CD14-positive monocyte (primary cell): Measurements from ENCODE around the gene LGALS3. TPM values are rescaled to one million over a fixed set of nuclear protein-coding genes. Genes with fewer than 3 reads are reported as not detected.
A peak's percentile ranks its signal among the peaks of the same experiment; 100 is the strongest.

ENCODE experiments used
- DNase-seq, 3 donors: peaks; one replicate each; pipeline ENCODE4 v3.0.0-alpha.2; 2011 to 2022
- H2AFZ ChIP-seq: 2 replicates; pipeline ENCODE4 v1.6.0; 2012; ENCODE audit warnings: mild to moderate bottlenecking, low read depth, low read length, inconsistent platforms; ENCODE audit not compliant: insufficient read depth, poor library complexity, severe bottlenecking
- H3K27ac ChIP-seq, 2 donors: 1 replicate in 1 of 2; 2 replicates in 1 of 2; pipeline ENCODE4 v1.5.1; 2012 to 2013; ENCODE audit warnings: low read length in 2 of 2, control low read depth in 1 of 2, inconsistent platforms in 1 of 2, low read depth in 1 of 2, mild to moderate bottlenecking in 1 of 2
- H3K27me3 ChIP-seq, 2 donors: one replicate each; pipeline versions ENCODE4 v1.6.0 to v1.6.1; 2011 to 2013; ENCODE audit warnings: low read length in 2 of 2; ENCODE audit not compliant: control insufficient read depth in 2 of 2, insufficient read depth in 2 of 2
- H3K36me3 ChIP-seq, 2 donors: replicated peaks in 1 of 2; 1 replicate in 1 of 2; 2 replicates in 1 of 2; pipeline versions ENCODE4 v1.5.1 to v1.6.1; 2012 to 2013; ENCODE audit warnings: low read length in 2 of 2, control low read depth in 1 of 2, inconsistent platforms in 1 of 2, mild to moderate bottlenecking in 1 of 2; ENCODE audit not compliant: insufficient read depth in 2 of 2, control insufficient read depth in 1 of 2
- H3K4me1 ChIP-seq, 2 donors: 1 replicate in 1 of 2; 2 replicates in 1 of 2; pipeline versions ENCODE4 v1.5.1 to v1.6.1; 2012 to 2013; ENCODE audit warnings: low read length in 2 of 2, control low read depth in 1 of 2, inconsistent platforms in 1 of 2, mild to moderate bottlenecking in 1 of 2, moderate library complexity in 1 of 2; ENCODE audit not compliant: insufficient read depth in 2 of 2, control insufficient read depth in 1 of 2
- H3K4me2 ChIP-seq: replicated peaks from 2 replicates; pipeline ENCODE3; 2012; ENCODE audit warnings: low read length, moderate library complexity, mild to moderate bottlenecking; ENCODE audit not compliant: poor library complexity, severe bottlenecking; ENCODE audit errors: extremely low read depth
- H3K4me3 ChIP-seq, 3 experiments: fragments of 200-600 bp in 1 of 3; sonication (generic) in 1 of 3; replicated peaks in 1 of 3; 1 replicate in 2 of 3; 2 replicates in 1 of 3; pipeline ENCODE4 v1.5.1; 2011 to 2013; ENCODE audit warnings: low read length in 3 of 3, mild to moderate bottlenecking in 3 of 3, control low read depth in 2 of 3, low read depth in 2 of 3, inconsistent platforms in 1 of 3, moderate library complexity in 1 of 3
- H3K79me2 ChIP-seq: 2 replicates; pipeline ENCODE4 v1.6.0; 2012; ENCODE audit warnings: mild to moderate bottlenecking, control low read depth, inconsistent platforms, low read length, moderate library complexity; ENCODE audit not compliant: insufficient read depth
- H3K9ac ChIP-seq: 2 replicates; pipeline ENCODE4 v1.6.0; 2017; ENCODE audit warnings: low read length, mild to moderate bottlenecking; ENCODE audit not compliant: insufficient read depth, poor library complexity, severe bottlenecking
- H3K9me3 ChIP-seq, 2 donors: replicated peaks in 1 of 2; 1 replicate in 1 of 2; 2 replicates in 1 of 2; pipeline versions ENCODE4 v1.5.1 to v1.6.1; 2012 to 2013; ENCODE audit warnings: low read length in 2 of 2, control low read depth in 1 of 2; ENCODE audit not compliant: control insufficient read depth in 1 of 2, insufficient read depth in 1 of 2
- H4K20me1 ChIP-seq: 2 replicates; pipeline ENCODE4 v1.6.0; 2012; ENCODE audit warnings: mild to moderate bottlenecking, low read length, control low read depth, moderate library complexity; ENCODE audit not compliant: insufficient read depth
- H3K27ac Mint-ChIP-seq, 7 donors: one replicate each; pipeline ENCODE4 v1.8.0; 2020; ENCODE audit warnings: mild to moderate bottlenecking in 7 of 7, mixed read lengths in 7 of 7, moderate library complexity in 6 of 7, inconsistent platforms in 2 of 7
- H3K27me3 Mint-ChIP-seq, 3 donors: one replicate each; pipeline ENCODE4 v1.8.0; 2021 to 2022; ENCODE audit warnings: low read depth in 3 of 3, mild to moderate bottlenecking in 3 of 3, mixed read lengths in 3 of 3, moderate library complexity in 3 of 3, inconsistent platforms in 1 of 3
- H3K36me3 Mint-ChIP-seq, 2 donors: one replicate each; pipeline ENCODE4 v1.8.0; 2020; ENCODE audit warnings: mixed read lengths in 2 of 2, inconsistent platforms in 1 of 2, mild to moderate bottlenecking in 1 of 2
- H3K4me1 Mint-ChIP-seq: one replicate; pipeline ENCODE4 v1.8.0; 2020; ENCODE audit warnings: mild to moderate bottlenecking, mixed read lengths
- H3K4me3 Mint-ChIP-seq, 2 donors: one replicate each; pipeline ENCODE4 v1.8.0; 2020; ENCODE audit warnings: mild to moderate bottlenecking in 2 of 2, mixed read lengths in 2 of 2, moderate library complexity in 1 of 2
- H3K9me3 Mint-ChIP-seq, 7 donors: one replicate each; pipeline ENCODE4 v1.8.0; 2020 to 2022; ENCODE audit warnings: mixed read lengths in 7 of 7, mild to moderate bottlenecking in 6 of 7, moderate library complexity in 6 of 7, inconsistent platforms in 2 of 7
- WGBS: methylation state at CpG from one replicate; pipeline ENCODE4 v1.1.5; 2013; ENCODE audit warnings: missing lambda C conversion rate; ENCODE audit not compliant: insufficient coverage; 5-methylcytosine and 5-hydroxymethylcytosine counted together
- intact Hi-C, 2 donors: fragments of 100-400 bp; cut with micrococcal nuclease; formaldehyde crosslinking; loops; one replicate each; pipeline versions ENCODE4 v1.15.0 to v1.15.1; 2023
- polyA plus RNA-seq, 3 donors: library from polyadenylated mRNA; depleted of rRNA in 1 of 3; unstranded in 2 of 3; stranded (reverse) in 1 of 3; fragments of 300-500 nt in 2 of 3; fragments of >200 nt in 1 of 3; fragmentation: Illumina TruSeq in 2 of 3; gene quantifications; 1 replicate in 2 of 3; 2 replicates in 1 of 3; pipeline ENCODE4 v1.2.3, GENCODE V29; 2012 to 2021
- TF ChIP-seq, protein P1 (sequence below): fragments of 200-600 bp; IDR thresholded peaks from one replicate; pipeline ENCODE4 v1.8.0; 2022; ENCODE audit warnings: antibody characterized with exemption, mild to moderate bottlenecking

Gene LGALS3
- polyA plus RNA-seq, 3 donors: 266 to 878 (median 788) TPM

DNA sequence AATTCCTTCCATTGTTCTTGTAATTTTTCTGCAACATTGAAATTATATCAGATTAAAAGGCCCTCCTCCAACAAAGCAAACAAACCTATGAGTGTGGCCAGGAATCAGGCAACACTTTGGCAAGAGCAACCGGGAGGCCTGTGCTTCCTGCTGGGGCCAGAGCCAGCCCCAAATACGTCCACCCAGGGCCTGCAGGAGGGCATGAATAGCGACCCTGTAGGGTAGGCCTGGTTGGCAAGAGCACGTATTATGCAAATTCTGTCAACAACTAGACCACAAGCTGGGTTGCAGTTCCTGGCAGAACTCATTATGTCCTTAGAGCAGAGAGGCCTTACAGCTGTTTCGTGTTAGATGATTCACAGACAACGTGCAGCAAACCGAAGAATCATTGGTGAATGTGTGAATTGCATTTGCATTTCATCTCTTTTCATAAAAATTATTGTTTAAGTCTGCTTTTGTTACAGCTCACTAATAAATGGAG, 26.9 kb upstream of the LGALS3 start:
- Mint-ChIP-seq H3K4me1 (peaks cover 54% of the 10 kb centered on the region), H3K27ac (peak overlapping the region; percentile 71 to 98 (median 92)), H3K27me3 (peaks cover 0 to 7% (median 0%) of the 10 kb centered on the region in 3 donors), H3K36me3 (peaks cover 0 to 16% of the 10 kb centered on the region in 2 donors), H3K4me3 (peak overlapping the region in 1 of 2 donors; percentile 30), H3K9me3 (peaks cover 7 to 23% (median 14%) of the 10 kb centered on the region in 7 donors)
- Histone ChIP-seq H4K20me1 (no peaks in the 10 kb centered on the region), H3K9ac (no peak overlapping the region), H3K27me3 (no peaks in the 10 kb centered on the region), H3K4me3 (no peak overlapping the region), H3K4me2 (no peak overlapping the region), H3K4me1 (peaks cover 60 to 68% of the 10 kb centered on the region in 2 donors), H3K9me3 (peaks cover 6 to 19% of the 10 kb centered on the region in 2 donors), H3K27ac (peak overlapping the region; percentile 67 to 90), H2AFZ (peak overlapping the region; percentile 38), H3K79me2 (no peaks in the 10 kb centered on the region), H3K36me3 (no peaks in the 10 kb centered on the region)
- TF ChIP-seq, protein P1, sequence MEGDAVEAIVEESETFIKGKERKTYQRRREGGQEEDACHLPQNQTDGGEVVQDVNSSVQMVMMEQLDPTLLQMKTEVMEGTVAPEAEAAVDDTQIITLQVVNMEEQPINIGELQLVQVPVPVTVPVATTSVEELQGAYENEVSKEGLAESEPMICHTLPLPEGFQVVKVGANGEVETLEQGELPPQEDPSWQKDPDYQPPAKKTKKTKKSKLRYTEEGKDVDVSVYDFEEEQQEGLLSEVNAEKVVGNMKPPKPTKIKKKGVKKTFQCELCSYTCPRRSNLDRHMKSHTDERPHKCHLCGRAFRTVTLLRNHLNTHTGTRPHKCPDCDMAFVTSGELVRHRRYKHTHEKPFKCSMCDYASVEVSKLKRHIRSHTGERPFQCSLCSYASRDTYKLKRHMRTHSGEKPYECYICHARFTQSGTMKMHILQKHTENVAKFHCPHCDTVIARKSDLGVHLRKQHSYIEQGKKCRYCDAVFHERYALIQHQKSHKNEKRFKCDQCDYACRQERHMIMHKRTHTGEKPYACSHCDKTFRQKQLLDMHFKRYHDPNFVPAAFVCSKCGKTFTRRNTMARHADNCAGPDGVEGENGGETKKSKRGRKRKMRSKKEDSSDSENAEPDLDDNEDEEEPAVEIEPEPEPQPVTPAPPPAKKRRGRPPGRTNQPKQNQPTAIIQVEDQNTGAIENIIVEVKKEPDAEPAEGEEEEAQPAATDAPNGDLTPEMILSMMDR: no peak
- intact Hi-C loops: no loop called here
- 0% methylated on average over 3 of the region's 7 CpGs for WGBS
- DNase-seq: peak; percentile 74 to 92 (median 83)

DNA sequence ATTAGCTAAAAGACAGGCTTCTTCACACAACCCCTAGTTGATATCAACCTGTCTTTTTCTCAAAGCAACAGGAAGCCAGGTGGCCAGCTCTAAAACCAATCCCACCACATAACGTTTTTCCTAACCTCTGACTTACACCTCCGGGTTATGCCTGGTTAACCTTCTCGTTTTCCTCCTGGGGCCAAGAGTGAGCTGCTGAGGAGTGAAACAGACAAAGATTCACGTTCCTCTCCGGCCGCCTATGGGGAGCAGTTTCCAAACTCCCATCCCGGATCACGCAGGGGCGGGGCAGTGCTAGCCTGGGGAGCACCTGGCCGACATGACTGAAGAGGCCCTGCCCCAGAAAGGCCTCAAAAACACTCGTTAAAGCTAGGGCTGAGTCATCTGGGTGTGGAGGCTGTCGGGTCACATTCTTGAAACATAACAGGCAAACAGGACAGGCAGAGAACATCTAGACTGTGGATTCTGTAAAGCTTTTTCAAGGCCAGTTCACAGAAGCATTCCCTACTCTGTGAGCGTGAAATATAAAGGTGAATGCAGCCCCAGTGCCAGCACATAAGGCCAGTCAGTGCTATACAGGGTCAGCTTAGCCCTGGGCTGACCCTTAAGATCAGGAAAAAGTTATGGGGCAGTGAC, 25.9 kb upstream of the LGALS3 start:
- Mint-ChIP-seq H3K4me1 (peaks cover 53% of the 10 kb centered on the region), H3K36me3 (peaks cover 2 to 19% of the 10 kb centered on the region in 2 donors), H3K4me3 (peak overlapping the region; percentile 34 to 35), H3K9me3 (peaks cover 7 to 30% (median 14%) of the 10 kb centered on the region in 7 donors), H3K27ac (peak overlapping the region; percentile 89 to 98 (median 92)), H3K27me3 (peaks cover 0 to 8% (median 0%) of the 10 kb centered on the region in 3 donors)
- WGBS: 35% methylated on average over 10 of the region's 13 CpGs
- Histone ChIP-seq H3K4me1 (peaks cover 63 to 70% of the 10 kb centered on the region in 2 donors), H2AFZ (peak overlapping the region; percentile 51), H3K79me2 (no peaks in the 10 kb centered on the region), H3K27me3 (no peaks in the 10 kb centered on the region), H3K9ac (peak overlapping the region; percentile 45), H3K27ac (peak overlapping the region; percentile 85 to 90), H3K36me3 (no peaks in the 10 kb centered on the region), H3K9me3 (peaks cover 6 to 19% of the 10 kb centered on the region in 2 donors), H3K4me2 (peak overlapping the region; percentile 26), H4K20me1 (no peaks in the 10 kb centered on the region), H3K4me3 (peak overlapping the region in 1 of 3 experiments; percentile 31)
- DNase-seq: peak; percentile 71 to 80 (median 79)
- TF ChIP-seq, protein P1: no peak
- intact Hi-C loops: no loop called here
